Stimulated activated effector memory CD8-positive, alpha-beta T cell treated with anti-CD3 and anti-CD28 coated beads, Interleukin-12 subunit alpha, Interleukin-12 subunit beta, amount 100 ng/mL, for 72 hours (primary cell): ENCODE measurements around the gene RAB11FIP3.
"Not testable (repeated sequence)": the region's sequence is repeated elsewhere in the genome, so short reads cannot be mapped to it uniquely, and the experiment has no call there.

Source experiments
- ATAC-seq: fragments of 150-1000 bp; cut with Tn5 transposase; 2 replicates; pipeline ENCODE4 v1.10.0; 2021
- DNase-seq, 2 donors: peaks; one replicate each; pipeline ENCODE4 v3.0.0; 2021 to 2022; ENCODE audit warnings: low spot score in 2 of 2
- H3K27ac Mint-ChIP-seq: one replicate; pipeline ENCODE4 v1.8.0; 2022; ENCODE audit warnings: mild to moderate bottlenecking, mixed read lengths
- H3K36me3 Mint-ChIP-seq: one replicate; pipeline ENCODE4 v1.8.0; 2022; ENCODE audit warnings: mild to moderate bottlenecking, mixed read lengths
- H3K4me1 Mint-ChIP-seq: one replicate; pipeline ENCODE4 v1.8.0; 2022; ENCODE audit warnings: mixed read lengths
- H3K4me3 Mint-ChIP-seq: one replicate; pipeline ENCODE4 v1.8.0; 2022; ENCODE audit warnings: mild to moderate bottlenecking, mixed read lengths
- H3K9me3 Mint-ChIP-seq: one replicate; pipeline ENCODE4 v1.8.0; 2022; ENCODE audit warnings: mixed read lengths

RAB11FIP3 gene

DNA sequence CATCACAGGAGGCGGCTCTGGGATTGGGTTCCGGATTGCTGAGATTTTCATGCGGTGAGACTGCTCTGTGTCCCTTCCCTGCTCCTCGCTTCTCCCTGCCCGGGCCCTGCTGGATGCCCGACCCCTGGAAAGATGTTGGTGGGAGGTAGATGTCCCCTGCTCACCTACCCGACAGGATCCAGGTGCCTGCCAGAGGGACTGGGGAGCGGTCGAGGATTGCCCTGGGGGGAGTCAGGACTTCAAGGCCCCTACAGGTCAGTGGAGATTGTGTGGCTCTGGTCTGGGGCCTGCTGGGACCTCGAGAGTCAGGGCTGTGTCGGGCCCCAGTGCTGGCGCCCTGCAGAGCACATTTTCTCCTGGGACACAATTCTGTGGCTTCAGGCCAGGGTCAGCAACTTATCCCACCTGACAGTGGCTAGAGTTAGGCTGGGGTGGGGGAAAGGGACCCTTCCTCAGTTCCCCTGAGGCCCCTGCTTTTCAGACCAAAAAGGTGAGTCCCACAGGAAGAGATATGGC lies 20.4 kb upstream of the RAB11FIP3 start:
- no peak overlapping the region for H3K27ac Mint-ChIP-seq
- peaks cover 8% of the 10 kb centered on the region for H3K4me1 Mint-ChIP-seq
- H3K4me3 Mint-ChIP-seq: no peak overlapping the region
- H3K9me3 Mint-ChIP-seq: no peaks in the 10 kb centered on the region
- H3K36me3 Mint-ChIP-seq: peaks cover 4% of the 10 kb centered on the region
- no peak for ATAC-seq
- no peak for DNase-seq

DNA sequence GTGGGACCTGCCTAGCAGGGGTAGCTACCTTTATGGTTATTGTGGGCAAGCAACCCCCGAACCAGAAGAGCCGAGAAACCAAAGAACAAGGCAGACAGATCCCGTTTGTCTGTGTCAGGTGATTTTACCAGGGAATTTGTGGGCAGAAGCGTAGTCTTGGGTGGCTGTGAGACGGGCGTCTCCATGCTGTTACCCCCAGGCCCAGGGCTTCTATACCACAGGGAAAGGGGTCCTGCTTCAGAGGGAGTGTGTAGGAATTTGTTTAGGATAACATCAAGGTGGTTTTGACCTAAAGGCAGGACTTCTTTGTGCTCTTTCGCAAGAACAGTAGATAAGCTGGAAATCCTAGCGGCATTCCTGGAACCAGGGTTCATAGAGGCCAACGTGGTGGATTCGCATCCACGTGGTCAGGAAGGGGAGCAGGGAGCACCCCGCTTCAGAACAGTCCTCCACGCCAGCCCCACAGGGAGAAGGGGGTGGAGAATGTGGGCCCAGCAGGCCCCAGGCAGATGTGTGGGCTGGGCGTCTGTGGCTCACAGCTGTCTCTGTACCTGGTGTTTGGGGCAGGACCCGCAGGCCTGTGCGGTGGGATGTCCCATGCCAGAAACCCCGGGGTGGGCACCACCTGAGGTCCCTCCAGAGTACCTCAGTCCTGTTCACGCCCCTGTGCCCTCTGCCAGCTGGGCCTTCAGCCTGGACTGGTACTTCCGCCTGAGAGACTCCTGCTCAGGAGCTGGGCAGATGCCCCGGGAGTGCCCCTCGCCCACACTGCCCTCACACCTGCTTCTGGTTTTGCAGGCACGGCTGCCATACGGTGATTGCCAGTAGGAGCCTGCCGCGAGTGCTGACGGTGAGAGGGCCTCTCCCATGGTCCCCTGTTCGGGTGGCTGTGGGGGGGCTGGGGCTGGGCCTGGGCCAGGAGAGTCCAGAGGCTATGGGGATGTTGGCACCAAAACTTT lies 19.6 kb upstream of the RAB11FIP3 start:
- Mint-ChIP-seq H3K27ac (no peak overlapping the region), H3K36me3 (no peaks in the 10 kb centered on the region), H3K9me3 (no peaks in the 10 kb centered on the region), H3K4me3 (no peak overlapping the region), H3K4me1 (peaks cover under 1% of the 10 kb centered on the region)
- DNase-seq (no peak), ATAC-seq (no peak)

DNA sequence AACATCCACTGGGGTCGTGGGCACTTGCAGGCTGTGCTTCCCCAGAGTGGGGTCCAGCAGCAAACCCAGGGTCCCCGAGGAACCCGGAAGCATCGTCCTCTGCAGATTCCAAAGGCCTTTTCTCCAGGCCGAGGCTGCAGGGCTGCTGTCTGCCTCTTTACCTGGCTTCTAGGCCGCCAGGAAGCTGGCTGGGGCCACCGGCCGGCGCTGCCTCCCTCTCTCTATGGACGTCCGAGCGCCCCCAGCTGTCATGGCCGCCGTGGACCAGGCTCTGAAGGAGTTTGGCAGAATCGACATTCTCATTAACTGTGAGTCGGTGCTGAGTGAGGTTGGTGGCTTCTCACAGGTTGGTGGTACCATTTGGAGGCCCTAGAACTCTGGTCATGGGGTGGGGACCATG lies 18.2 kb upstream of the RAB11FIP3 start:
- DNase-seq (no peak), ATAC-seq (no peak)
- H3K4me3 Mint-ChIP-seq: no peak overlapping the region
- H3K9me3 Mint-ChIP-seq: no peaks in the 10 kb centered on the region
- no peak overlapping the region for H3K27ac Mint-ChIP-seq
- H3K36me3 Mint-ChIP-seq: no peaks in the 10 kb centered on the region
- H3K4me1 Mint-ChIP-seq: no peaks in the 10 kb centered on the region

DNA sequence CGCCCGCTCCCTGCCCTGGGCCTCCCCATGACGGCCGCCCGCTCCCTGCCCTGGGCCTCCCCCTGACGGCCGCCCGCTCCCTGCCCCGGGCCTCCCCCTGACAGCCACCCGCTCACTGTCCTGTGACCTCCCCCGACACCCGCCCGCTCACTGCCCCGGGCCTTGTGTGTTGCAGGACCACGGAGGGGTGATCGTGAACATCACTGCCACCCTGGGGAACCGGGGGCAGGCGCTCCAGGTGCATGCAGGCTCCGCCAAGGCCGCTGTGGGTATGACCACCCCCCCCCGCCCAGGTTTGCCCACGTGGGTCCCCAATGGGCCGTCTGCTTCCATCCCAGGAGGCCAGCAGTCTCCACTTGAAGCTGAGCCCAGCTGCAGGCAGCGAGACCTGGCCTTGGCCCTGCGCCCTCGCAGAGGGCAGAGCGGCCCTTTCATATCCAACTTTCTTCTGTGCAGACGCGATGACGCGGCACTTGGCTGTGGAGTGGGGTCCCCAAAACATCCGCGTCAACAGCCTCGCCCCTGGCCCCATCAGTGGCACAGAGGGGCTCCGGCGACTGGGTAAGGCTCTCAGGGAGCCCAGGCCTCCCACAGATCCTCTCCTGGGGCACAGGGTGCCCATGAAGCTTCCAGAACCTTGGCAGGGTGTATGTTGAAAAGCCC lies 14.8 kb upstream of the RAB11FIP3 start:
- Mint-ChIP-seq H3K4me3 (no peak overlapping the region), H3K4me1 (no peaks in the 10 kb centered on the region), H3K36me3 (no peaks in the 10 kb centered on the region), H3K27ac (no peak overlapping the region), H3K9me3 (no peaks in the 10 kb centered on the region)
- ATAC-seq (no peak), DNase-seq (no peak)

- no peak for DNase-seq
- Mint-ChIP-seq H3K4me1 (no peaks in the 10 kb centered on the region), H3K4me3 (no peak overlapping the region), H3K27ac (no peak overlapping the region), H3K36me3 (no peaks in the 10 kb centered on the region), H3K9me3 (no peaks in the 10 kb centered on the region)
- no peak for ATAC-seq
Observed at GRCh38 chr16:411576-412265, 13.7 kb upstream of the RAB11FIP3 start.

DNA sequence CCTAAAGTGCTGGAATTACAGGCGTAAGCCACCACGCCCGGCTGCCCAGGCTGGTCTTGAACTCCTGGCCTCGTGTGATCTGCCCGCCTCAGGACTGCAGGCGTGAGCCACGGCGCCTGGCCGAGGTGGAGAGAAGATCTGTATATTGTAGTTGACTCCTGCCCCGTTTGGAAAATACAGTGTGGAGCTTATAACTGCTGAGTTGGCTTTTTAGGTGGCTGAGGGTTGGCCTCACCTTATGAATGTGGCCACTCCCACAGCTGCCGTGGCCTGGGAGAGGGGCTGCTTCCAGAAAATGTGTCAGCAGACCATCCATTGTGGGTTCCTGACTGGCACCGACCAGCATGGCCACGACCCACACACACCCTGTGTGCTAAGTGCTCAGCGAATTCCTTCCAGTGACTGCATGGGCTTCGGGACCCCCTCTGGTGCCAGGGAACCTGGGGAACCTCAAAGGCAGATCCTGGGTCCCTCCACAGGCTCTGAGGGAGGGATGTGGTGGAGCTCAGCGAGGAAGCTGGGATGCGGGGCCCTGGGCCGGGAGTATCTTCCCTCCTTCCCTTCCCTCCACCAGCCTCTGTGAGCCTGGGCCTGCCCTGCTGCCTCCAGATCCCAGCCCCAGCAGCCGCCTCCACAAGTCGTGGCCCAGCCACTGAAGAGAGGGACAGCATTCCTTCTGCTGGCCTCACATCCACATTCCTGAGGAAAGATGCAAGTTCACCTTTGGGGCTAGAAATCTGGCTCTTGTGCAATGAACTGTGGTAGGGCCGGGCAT lies 10.9 kb upstream of the RAB11FIP3 start:
- H3K36me3 Mint-ChIP-seq: no peaks in the 10 kb centered on the region
- H3K4me1 Mint-ChIP-seq: no peaks in the 10 kb centered on the region
- DNase-seq (no peak), ATAC-seq (no peak)
- H3K27ac Mint-ChIP-seq: no peak overlapping the region
- H3K9me3 Mint-ChIP-seq: no peaks in the 10 kb centered on the region
- no peak overlapping the region for H3K4me3 Mint-ChIP-seq

DNA sequence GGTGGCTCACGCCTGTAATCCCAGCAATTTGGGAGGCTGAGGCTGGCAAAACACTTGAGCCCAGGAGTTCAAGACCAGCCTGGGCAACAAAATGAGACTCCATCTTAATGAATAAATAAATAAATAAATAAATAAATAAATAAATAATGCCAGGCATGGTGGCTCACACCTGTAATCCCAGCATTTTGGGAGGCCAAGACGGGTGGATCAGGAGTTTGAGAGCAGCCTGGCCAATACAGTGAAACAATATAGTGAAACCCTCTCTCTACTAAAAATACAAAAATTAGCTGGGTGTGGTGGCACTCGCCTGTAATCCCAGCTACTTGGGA lies 10.3 kb upstream of the RAB11FIP3 start:
- not testable (repeated sequence) for H3K4me1 Mint-ChIP-seq, DNase-seq, H3K36me3 Mint-ChIP-seq, H3K27ac Mint-ChIP-seq, ATAC-seq, H3K9me3 Mint-ChIP-seq, H3K4me3 Mint-ChIP-seq

GRCh38 chr16:422179-422578 lies 3.3 kb upstream of the RAB11FIP3 start:
- peaks cover 17% of the 10 kb centered on the region for H3K4me1 Mint-ChIP-seq
- DNase-seq, H3K36me3 Mint-ChIP-seq, ATAC-seq, H3K9me3 Mint-ChIP-seq, H3K4me3 Mint-ChIP-seq, H3K27ac Mint-ChIP-seq: not testable (repeated sequence)

DNA sequence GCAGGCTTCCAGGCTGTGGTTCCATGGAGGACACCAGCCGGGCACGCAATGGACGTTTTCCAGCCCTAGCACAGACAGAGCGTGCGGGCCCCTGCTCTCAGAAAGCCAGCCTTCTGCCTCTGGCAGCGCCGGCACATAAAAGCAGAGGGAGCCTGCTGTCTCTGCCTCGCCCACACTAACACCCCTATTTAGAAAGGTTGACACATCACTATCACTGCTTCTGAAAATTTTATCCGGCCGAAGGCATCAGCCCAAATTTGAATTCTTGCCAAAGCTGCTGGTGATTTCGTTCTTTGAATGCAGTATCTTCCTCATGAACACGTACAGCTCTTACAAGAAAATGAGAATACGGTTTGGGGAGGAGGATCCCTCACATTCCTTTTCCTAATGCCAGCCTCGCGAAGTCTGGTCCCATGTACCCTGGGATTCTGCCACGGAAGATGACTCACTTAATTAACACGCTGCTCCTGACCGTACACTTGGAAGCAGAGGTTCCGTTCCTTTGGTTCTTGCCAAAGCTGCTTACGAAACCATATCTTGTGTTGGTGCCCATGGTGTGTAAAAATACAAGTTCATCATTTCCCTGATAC lies 1.3 kb upstream of the RAB11FIP3 start:
- ATAC-seq (no peak), DNase-seq (no peak)
- peaks cover 36% of the 10 kb centered on the region for H3K4me1 Mint-ChIP-seq
- peaks cover 7% of the 10 kb centered on the region for H3K36me3 Mint-ChIP-seq
- H3K27ac Mint-ChIP-seq: no peak overlapping the region
- no peaks in the 10 kb centered on the region for H3K9me3 Mint-ChIP-seq
- peak overlapping the region; percentile 74 for H3K4me3 Mint-ChIP-seq

GRCh38 chr16:424623-425081 lies 797 bp upstream of the RAB11FIP3 start:
- ATAC-seq (no peak), DNase-seq (peak in 1 of 2 donors; percentile 59)
- Mint-ChIP-seq H3K36me3 (peaks cover 12% of the 10 kb centered on the region), H3K9me3 (no peaks in the 10 kb centered on the region), H3K27ac (no peak overlapping the region), H3K4me1 (peaks cover 36% of the 10 kb centered on the region), H3K4me3 (peak overlapping the region; percentile 74)

DNA sequence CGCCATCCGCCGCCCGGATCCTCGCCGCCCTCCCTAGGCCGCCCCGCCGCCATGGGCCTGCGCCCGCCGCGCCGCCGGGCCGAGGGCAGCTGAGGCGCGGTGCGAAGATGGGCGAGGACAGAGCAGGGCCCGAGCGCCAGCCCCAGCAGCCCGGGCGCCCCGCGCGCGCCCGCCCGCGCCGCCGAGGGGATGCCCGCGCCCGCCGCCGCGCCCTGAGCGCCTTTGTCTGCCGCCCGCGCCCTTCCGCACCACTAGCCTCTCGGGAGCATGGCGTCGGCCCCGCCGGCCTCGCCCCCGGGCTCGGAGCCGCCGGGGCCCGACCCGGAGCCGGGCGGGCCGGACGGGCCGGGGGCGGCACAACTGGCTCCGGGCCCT lies 278 bp downstream of the RAB11FIP3 start:
- ATAC-seq (peak; percentile 77), DNase-seq (no peak)
- peaks cover 37% of the 10 kb centered on the region for H3K4me1 Mint-ChIP-seq
- no peak overlapping the region for H3K27ac Mint-ChIP-seq
- H3K36me3 Mint-ChIP-seq: peaks cover 14% of the 10 kb centered on the region
- H3K4me3 Mint-ChIP-seq: peak overlapping the region; percentile 74
- no peaks in the 10 kb centered on the region for H3K9me3 Mint-ChIP-seq

DNA sequence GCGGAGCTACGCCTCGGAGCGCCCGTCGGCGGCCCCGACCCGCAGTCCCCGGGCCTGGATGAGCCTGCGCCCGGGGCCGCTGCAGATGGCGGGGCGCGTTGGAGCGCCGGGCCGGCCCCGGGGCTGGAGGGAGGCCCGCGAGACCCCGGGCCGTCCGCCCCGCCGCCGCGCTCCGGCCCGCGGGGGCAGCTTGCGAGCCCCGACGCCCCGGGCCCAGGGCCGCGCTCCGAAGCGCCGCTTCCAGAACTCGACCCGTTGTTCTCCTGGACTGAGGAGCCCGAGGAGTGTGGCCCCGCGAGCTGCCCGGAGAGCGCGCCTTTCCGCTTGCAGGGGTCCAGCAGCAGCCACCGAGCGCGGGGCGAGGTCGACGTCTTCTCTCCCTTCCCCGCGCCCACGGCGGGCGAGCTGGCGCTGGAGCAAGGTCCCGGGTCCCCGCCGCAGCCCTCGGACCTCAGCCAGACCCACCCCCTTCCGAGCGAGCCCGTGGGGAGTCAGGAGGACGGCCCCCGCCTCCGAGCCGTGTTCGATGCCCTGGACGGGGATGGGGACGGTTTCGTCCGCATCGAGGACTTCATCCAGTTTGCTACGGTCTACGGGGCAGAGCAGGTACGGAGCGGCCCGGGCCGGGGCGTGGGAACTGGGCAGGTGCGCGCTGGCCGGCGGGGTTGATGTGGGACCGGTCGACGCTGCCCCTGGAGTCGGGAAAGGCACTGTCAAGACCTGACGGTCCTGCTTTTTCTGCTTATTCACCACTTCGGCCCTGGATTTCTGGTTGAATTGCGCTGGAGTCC lies 861 bp downstream of the RAB11FIP3 start:
- Mint-ChIP-seq H3K4me3 (peak overlapping the region; percentile 70), H3K27ac (no peak overlapping the region), H3K9me3 (no peaks in the 10 kb centered on the region), H3K4me1 (peaks cover 43% of the 10 kb centered on the region), H3K36me3 (peaks cover 14% of the 10 kb centered on the region)
- ATAC-seq (no peak), DNase-seq (peak; percentile 11 to 62)

DNA sequence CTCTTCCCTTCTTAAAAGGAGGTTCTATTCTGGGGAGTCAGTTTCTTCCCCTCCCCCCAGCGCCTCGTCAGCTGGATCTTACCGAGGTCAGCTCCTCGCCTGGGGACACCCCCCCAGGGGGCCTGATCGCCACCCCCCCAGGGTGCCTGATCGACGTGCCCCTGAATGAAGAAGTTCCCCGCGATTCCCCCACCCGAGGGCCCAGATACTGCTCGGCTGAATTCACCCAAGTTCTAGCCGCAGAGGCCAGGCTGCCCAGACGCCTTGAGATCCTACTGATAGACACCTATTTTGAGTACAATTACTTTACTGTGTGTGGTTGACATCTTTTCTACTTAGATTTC lies 1.4 kb downstream of the RAB11FIP3 start:
- ATAC-seq (no peak), DNase-seq (no peak)
- Mint-ChIP-seq H3K27ac (no peak overlapping the region), H3K4me1 (peaks cover 43% of the 10 kb centered on the region), H3K4me3 (peak overlapping the region; percentile 70), H3K9me3 (no peaks in the 10 kb centered on the region), H3K36me3 (peaks cover 14% of the 10 kb centered on the region)

DNA sequence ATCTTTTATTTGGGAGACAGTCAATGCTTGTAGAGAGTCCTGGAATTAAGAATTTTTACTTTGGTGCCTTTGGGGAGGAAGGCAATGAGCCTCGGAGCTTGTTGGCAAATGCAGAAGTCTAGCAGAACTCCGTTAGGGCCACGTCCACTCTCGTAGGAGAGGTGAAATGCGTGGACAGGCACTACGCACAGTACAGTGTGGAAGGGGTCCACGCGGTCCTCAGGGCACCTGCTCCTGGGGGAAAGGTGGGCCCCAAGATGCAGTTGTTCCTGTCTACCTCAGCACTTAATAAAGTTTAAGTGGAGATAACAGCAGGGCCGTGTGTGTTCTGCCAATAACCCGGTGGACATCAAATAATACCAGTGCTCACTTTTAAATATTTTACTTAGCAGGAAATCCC lies 1.8 kb downstream of the RAB11FIP3 start:
- ATAC-seq: no peak
- Mint-ChIP-seq H3K4me3 (peak overlapping the region; percentile 70), H3K27ac (no peak overlapping the region)

More for the DNA sequence above, 1.8 kb downstream of the RAB11FIP3 start:
- H3K36me3 Mint-ChIP-seq: peaks cover 14% of the 10 kb centered on the region
- no peaks in the 10 kb centered on the region for H3K9me3 Mint-ChIP-seq
- peaks cover 43% of the 10 kb centered on the region for H3K4me1 Mint-ChIP-seq
- no peak for DNase-seq
